T-helper 17 cell (primary cell): ENCODE measurements around the gene SCAND1. TPM values are rescaled to one million over a fixed set of nuclear protein-coding genes. Genes with fewer than 3 reads are reported as not detected.
"Not testable (repeated sequence)": the region's sequence is repeated elsewhere in the genome, so short reads cannot be mapped to it uniquely, and the experiment has no call there.

Experiments
- ATAC-seq: fragments of 150-1000 bp; cut with Tn5 transposase; 2 replicates; pipeline ENCODE4 v1.10.0; 2021; ENCODE audit warnings: mild to moderate bottlenecking, moderate library complexity
- DNase-seq, 3 donors: peaks; one replicate each; pipeline versions ENCODE4 v3.0.0 to v3.0.0-alpha.2; 2020 to 2021
- H3K9me3 ChIP-seq: one replicate; pipeline ENCODE4 v1.7.0; 2013; ENCODE audit warnings: low read length, mild to moderate bottlenecking; ENCODE audit not compliant: control insufficient read depth, poor library complexity, severe bottlenecking
- H3K27ac Mint-ChIP-seq: one replicate; pipeline ENCODE4 v1.8.0; 2022; ENCODE audit warnings: mild to moderate bottlenecking, moderate library complexity, mixed read lengths
- H3K27me3 Mint-ChIP-seq: one replicate; pipeline ENCODE4 v1.8.0; 2022; ENCODE audit warnings: mixed read lengths
- H3K36me3 Mint-ChIP-seq: one replicate; pipeline ENCODE4 v1.8.0; 2022; ENCODE audit warnings: low read depth, mixed read lengths
- H3K4me1 Mint-ChIP-seq: one replicate; pipeline ENCODE4 v1.8.0; 2022; ENCODE audit warnings: mild to moderate bottlenecking, mixed read lengths
- H3K4me3 Mint-ChIP-seq: one replicate; pipeline ENCODE4 v1.8.0; 2022; ENCODE audit warnings: mild to moderate bottlenecking, moderate library complexity, mixed read lengths
- total RNA-seq, 4 donors: library from RNA in 2 of 4; stranded (reverse) in 2 of 4; gene quantifications; one replicate each; pipeline ENCODE4 v1.2.3 and lab custom pipeline; 2022 to 2026

Gene SCAND1
- 10 to 100 TPM; 54.6 to 60.7 TPM for total RNA-seq
- total RNA-seq (lab: John Stamatoyannopoulos, UW): 33.5 to 48.5 reads per million in 2 donors

DNA sequence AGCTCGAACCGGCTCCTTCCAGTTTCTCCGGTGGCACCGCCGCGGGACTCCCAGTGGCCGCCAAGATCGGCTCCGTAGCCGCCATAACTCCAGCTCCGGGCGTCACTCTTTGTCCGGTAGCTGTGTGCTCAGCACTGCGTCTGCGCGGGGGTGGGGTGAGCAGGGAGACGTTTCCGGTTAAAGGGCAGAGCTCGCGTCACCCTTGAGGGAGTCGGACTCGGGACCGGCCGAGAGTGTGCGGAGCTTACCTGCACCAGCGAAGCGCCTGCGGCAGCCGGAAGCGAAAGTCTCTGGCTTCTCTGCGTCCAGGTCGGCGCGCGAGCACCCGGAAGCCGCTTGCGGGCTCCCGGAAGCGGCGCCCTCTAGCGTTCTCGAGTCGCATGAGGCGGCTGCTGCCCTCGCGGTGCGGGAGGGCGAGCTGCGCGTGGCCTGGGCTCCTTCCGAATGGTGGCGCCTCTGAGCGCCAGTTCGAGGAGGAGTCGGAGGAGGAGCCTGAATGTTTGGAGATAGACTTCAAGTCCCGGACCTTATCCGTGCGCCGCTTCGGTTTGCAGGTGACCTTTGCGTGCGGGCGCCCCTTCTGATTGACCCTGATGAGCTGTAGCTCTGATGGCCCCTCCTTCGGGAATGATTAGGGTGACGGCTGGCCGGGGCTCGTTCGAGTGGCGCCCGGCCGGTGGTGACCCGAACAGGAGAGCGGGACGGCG, at the start of gene SCAND1:
Gene SCAND1, minus strand, starts transcription at position 303 of the 707 bp plus-strand sequence. Its CDS starts 218 bp downstream, at position 85.
- H3K27me3 Mint-ChIP-seq: no peaks in the 10 kb centered on the region
- no peaks in the 10 kb centered on the region for H3K9me3 ChIP-seq
- peak; percentile 94 to 96 (median 95) for DNase-seq
- no peaks in the 10 kb centered on the region for H3K36me3 Mint-ChIP-seq
- peaks cover 14% of the 10 kb centered on the region for H3K4me1 Mint-ChIP-seq
- peak within 1 kb of the TSS; percentile 98 for H3K4me3 Mint-ChIP-seq
- H3K27ac Mint-ChIP-seq: peak within 1 kb of the TSS; percentile 97
- ATAC-seq: peak; percentile 87

- DNase-seq (no peak), ATAC-seq (no peak)
- no peak overlapping the region for H3K4me3 Mint-ChIP-seq
- H3K27ac Mint-ChIP-seq: no peak overlapping the region
- no peaks in the 10 kb centered on the region for H3K9me3 ChIP-seq
- no peaks in the 10 kb centered on the region for H3K4me1 Mint-ChIP-seq
- peaks cover 22% of the 10 kb centered on the region for H3K27me3 Mint-ChIP-seq
- no peaks in the 10 kb centered on the region for H3K36me3 Mint-ChIP-seq
Observed at GRCh38 chr20:36004045-36004444, 49.7 kb upstream of the SCAND1 start.

- Mint-ChIP-seq H3K4me3 (no peak overlapping the region), H3K27ac (no peak overlapping the region), H3K36me3 (no peaks in the 10 kb centered on the region), H3K27me3 (peaks cover 16% of the 10 kb centered on the region), H3K4me1 (no peaks in the 10 kb centered on the region)
- ATAC-seq (no peak), DNase-seq (no peak)
- no peaks in the 10 kb centered on the region for H3K9me3 ChIP-seq
Observed at GRCh38 chr20:36002855-36003254, 48.6 kb upstream of the SCAND1 start.

DNA sequence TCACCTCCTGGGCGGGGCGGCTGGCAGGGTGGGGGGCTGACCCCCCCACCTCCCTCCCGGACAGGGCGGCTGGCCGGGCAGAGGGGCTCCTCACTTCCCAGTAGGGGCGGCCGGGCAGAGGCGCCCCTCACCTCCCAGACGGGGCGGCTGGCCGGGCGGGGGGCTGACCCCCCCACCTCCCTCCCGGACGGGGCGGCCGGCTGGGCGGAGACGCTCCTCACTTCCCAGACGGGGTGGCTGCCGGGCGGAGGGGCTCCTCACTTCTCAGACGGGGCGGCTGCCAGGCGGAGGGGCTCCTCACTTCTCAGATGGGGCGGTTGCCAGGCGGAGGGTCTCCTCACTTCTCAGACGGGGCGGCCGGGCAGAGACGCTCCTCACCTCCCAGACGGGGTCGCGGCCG, 47.0 kb upstream of the SCAND1 start:
- not testable (repeated sequence) for H3K9me3 ChIP-seq, H3K4me1 Mint-ChIP-seq, H3K27me3 Mint-ChIP-seq, H3K4me3 Mint-ChIP-seq, H3K27ac Mint-ChIP-seq, ATAC-seq, DNase-seq, H3K36me3 Mint-ChIP-seq

- not testable (repeated sequence) for H3K27me3 Mint-ChIP-seq, H3K9me3 ChIP-seq, H3K36me3 Mint-ChIP-seq, ATAC-seq, H3K4me1 Mint-ChIP-seq, H3K27ac Mint-ChIP-seq, DNase-seq, H3K4me3 Mint-ChIP-seq
Observed at GRCh38 chr20:35996492-35996891, 42.2 kb upstream of the SCAND1 start.

DNA sequence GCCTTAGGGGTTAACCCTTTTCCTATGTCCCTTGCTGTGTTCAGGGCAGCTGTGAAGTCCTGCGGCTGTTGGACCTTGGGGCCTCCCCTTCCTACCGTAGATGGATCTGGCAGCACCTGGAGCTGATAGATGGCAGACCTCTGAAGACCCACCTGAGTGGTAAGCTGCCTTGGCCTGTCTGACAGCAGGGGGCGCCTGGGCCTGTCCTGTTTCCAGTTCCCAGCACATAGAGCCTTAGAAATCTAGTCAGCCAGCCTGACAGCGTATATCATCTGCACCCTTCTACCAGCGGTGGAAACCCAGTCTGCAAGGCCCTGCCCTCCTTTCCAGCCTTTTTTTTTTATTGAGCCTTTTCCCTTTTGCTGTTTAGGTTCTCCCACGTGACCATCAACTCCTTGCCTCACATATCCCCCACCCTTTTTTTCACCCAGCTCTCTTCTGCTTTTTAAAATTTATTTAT, 40.7 kb upstream of the SCAND1 start:
- ATAC-seq (peak; percentile 85), DNase-seq (peak; percentile 57 to 72 (median 60))
- Mint-ChIP-seq H3K4me3 (no peak overlapping the region), H3K27me3 (peaks cover 2% of the 10 kb centered on the region), H3K27ac (no peak overlapping the region), H3K36me3 (no peaks in the 10 kb centered on the region), H3K4me1 (peaks cover 9% of the 10 kb centered on the region)
- no peaks in the 10 kb centered on the region for H3K9me3 ChIP-seq

DNA sequence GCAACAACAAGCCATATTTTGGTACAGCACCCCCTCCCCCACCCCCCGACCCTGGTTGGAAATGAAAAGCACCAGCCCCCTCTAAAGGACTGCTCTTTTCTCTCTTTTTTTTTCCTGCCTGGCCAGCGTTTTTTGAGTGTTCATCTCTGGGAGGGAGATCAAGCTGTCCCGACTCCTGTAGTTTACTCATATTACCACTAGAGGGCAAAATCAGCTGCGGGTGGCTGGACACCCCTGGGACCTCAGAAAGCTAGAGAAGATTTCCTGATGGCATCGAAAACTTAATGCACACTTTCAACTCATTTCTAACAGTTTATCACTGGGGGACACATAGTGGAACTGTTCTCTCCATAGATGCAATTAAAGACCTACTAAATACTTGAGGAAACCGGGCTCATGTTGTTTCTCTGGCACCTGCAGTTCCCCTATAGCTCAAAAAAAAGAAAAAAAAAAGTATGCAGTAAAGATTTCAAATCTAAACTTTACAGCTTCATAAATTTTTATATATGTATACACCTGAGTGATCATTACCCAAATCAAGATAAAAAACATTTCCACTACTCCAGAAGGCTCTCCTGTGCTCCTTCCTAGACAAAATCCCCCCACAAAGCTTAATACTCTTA, 38.5 kb upstream of the SCAND1 start:
- Mint-ChIP-seq H3K4me1 (peaks cover 9% of the 10 kb centered on the region), H3K27ac (no peak overlapping the region), H3K27me3 (peaks cover 17% of the 10 kb centered on the region), H3K4me3 (peak overlapping the region; percentile 45), H3K36me3 (peaks cover 2% of the 10 kb centered on the region)
- no peaks in the 10 kb centered on the region for H3K9me3 ChIP-seq
- ATAC-seq (peak; percentile 86), DNase-seq (peak in 2 of 3 donors; percentile 11 to 33)

- Mint-ChIP-seq H3K27me3 (peaks cover 21% of the 10 kb centered on the region), H3K4me1 (peaks cover 9% of the 10 kb centered on the region), H3K4me3 (no peak overlapping the region), H3K36me3 (peaks cover 4% of the 10 kb centered on the region), H3K27ac (no peak overlapping the region)
- no peak for DNase-seq
- no peaks in the 10 kb centered on the region for H3K9me3 ChIP-seq
- no peak for ATAC-seq
Observed at GRCh38 chr20:35991142-35991771, 37.0 kb upstream of the SCAND1 start.

GRCh38 chr20:35988910-35989463, 34.7 kb upstream of the SCAND1 start:
- Mint-ChIP-seq H3K27me3 (peaks cover 22% of the 10 kb centered on the region), H3K4me3 (no peak overlapping the region), H3K4me1 (peaks cover 9% of the 10 kb centered on the region), H3K27ac (no peak overlapping the region), H3K36me3 (peaks cover 4% of the 10 kb centered on the region)
- DNase-seq: no peak
- H3K9me3 ChIP-seq: no peaks in the 10 kb centered on the region
- no peak for ATAC-seq

DNA sequence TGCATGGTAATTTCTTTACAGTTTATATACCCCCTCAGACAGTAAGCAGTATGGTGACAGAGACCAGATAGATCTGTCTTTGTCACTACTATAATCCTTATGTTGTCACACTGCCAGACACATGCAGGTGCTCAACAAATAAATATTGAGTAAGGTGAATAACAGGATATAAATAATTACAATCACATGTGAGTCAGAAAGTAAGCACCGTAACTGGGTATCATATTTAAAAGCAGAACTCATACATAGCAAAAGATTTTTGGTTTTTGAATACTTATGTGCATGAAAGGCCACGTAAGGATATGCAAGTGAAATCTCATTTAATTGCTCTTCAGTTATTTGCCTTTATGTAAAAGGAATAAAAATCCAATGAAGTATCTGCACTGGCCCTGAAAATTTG, 31.5 kb upstream of the SCAND1 start:
- no peak for ATAC-seq
- H3K9me3 ChIP-seq: no peaks in the 10 kb centered on the region
- Mint-ChIP-seq H3K27me3 (peaks cover 36% of the 10 kb centered on the region), H3K4me1 (peaks cover 5% of the 10 kb centered on the region), H3K36me3 (peaks cover 9% of the 10 kb centered on the region), H3K27ac (no peak overlapping the region), H3K4me3 (no peak overlapping the region)
- no peak for DNase-seq

GRCh38 chr20:35984382-35984781, 30.1 kb upstream of the SCAND1 start:
- no peak overlapping the region for H3K27ac Mint-ChIP-seq
- ATAC-seq (no peak), DNase-seq (no peak)
- H3K27me3 Mint-ChIP-seq: peaks cover 39% of the 10 kb centered on the region
- H3K9me3 ChIP-seq: no peaks in the 10 kb centered on the region
- peaks cover 5% of the 10 kb centered on the region for H3K4me1 Mint-ChIP-seq
- H3K36me3 Mint-ChIP-seq: peaks cover 9% of the 10 kb centered on the region
- no peak overlapping the region for H3K4me3 Mint-ChIP-seq

DNA sequence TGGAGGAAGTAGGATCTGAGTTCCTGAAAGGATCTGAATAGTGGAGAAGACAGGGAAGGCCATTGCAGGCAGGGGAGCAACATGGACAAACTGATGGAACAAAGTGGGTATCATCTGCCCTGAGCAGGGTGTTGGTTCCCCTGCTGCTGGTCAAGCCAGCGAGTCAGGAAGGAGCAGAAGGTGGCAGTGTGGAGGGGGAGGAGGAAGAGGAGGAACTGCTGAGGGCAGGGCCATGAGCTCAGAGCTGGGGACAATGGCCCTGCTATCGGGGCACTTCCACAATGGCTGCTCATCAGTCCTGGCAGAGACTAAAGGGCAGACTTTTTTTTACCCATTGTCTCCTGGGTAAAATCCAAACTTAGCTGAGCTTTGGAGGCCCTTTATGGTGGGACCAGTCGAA, 27.7 kb upstream of the SCAND1 start:
- no peaks in the 10 kb centered on the region for H3K9me3 ChIP-seq
- H3K4me3 Mint-ChIP-seq: no peak overlapping the region
- peaks cover 30% of the 10 kb centered on the region for H3K27me3 Mint-ChIP-seq
- H3K27ac Mint-ChIP-seq: no peak overlapping the region
- H3K36me3 Mint-ChIP-seq: peaks cover 7% of the 10 kb centered on the region
- DNase-seq (no peak), ATAC-seq (no peak)
- H3K4me1 Mint-ChIP-seq: peaks cover 5% of the 10 kb centered on the region

GRCh38 chr20:35979544-35979943, 25.2 kb upstream of the SCAND1 start:
- no peak overlapping the region for H3K4me3 Mint-ChIP-seq
- peaks cover 3% of the 10 kb centered on the region for H3K4me1 Mint-ChIP-seq

More at GRCh38 chr20:35979544-35979943, 25.2 kb upstream of the SCAND1 start:
- peaks cover 5% of the 10 kb centered on the region for H3K36me3 Mint-ChIP-seq
- no peak for DNase-seq
- H3K27me3 Mint-ChIP-seq: peaks cover 25% of the 10 kb centered on the region
- no peak for ATAC-seq
- no peaks in the 10 kb centered on the region for H3K9me3 ChIP-seq
- no peak overlapping the region for H3K27ac Mint-ChIP-seq
